Hepatocyte (in vitro differentiated cells): ENCODE results near the gene STAC3. TPM values are rescaled to one million over a fixed set of nuclear protein-coding genes. Genes with fewer than 3 reads are reported as not detected.

Source experiments
- DNase-seq: peaks from one replicate; pipeline ENCODE4 v3.0.0-alpha.2; 2016; ENCODE audit warnings: low spot score
- H2AFZ ChIP-seq: fragments of 200-600 bp; sonication (generic); 2 replicates; pipeline ENCODE4 v1.6.0; 2016; ENCODE audit warnings: antibody characterized with exemption, mild to moderate bottlenecking
- H3K27ac ChIP-seq: fragments of 200-600 bp; sonication (generic); 2 replicates; pipeline ENCODE4 v1.5.1; 2016; ENCODE audit warnings: mild to moderate bottlenecking
- H3K27me3 ChIP-seq: fragments of 200-600 bp; sonication (generic); 2 replicates; pipeline ENCODE4 v1.6.1; 2016
- H3K36me3 ChIP-seq: fragments of 200-600 bp; sonication (generic); replicated peaks from 2 replicates; pipeline ENCODE4 v1.5.1; 2016; ENCODE audit warnings: low read depth; ENCODE audit not compliant: insufficient read depth
- H3K4me1 ChIP-seq: fragments of 200-600 bp; sonication (generic); 2 replicates; pipeline ENCODE4 v1.5.1; 2016; ENCODE audit warnings: mild to moderate bottlenecking, moderate library complexity; ENCODE audit not compliant: insufficient read depth
- H3K4me2 ChIP-seq: fragments of 200-600 bp; sonication (generic); 2 replicates; pipeline ENCODE4 v1.6.0; 2016
- H3K4me3 ChIP-seq: fragments of 200-600 bp; sonication (generic); 2 replicates; pipeline ENCODE4 v1.5.1; 2016; ENCODE audit warnings: mild to moderate bottlenecking
- H3K79me2 ChIP-seq: fragments of 200-600 bp; sonication (generic); 2 replicates; pipeline ENCODE4 v1.6.0; 2017; ENCODE audit warnings: mild to moderate bottlenecking
- H3K9me2 ChIP-seq: fragments of 200-600 bp; sonication (generic); replicated peaks from 2 replicates; pipeline ENCODE4 v1.6.0; 2017; ENCODE audit warnings: mild to moderate bottlenecking; ENCODE audit not compliant: insufficient read depth
- H3K9me3 ChIP-seq: fragments of 200-600 bp; sonication (generic); 2 replicates; pipeline ENCODE4 v1.5.1; 2016; ENCODE audit warnings: low read depth, mild to moderate bottlenecking
- H4K20me1 ChIP-seq: fragments of 200-600 bp; sonication (generic); 2 replicates; pipeline ENCODE4 v1.6.0; 2016; ENCODE audit warnings: mild to moderate bottlenecking; ENCODE audit not compliant: insufficient read depth, poor library complexity, severe bottlenecking
- EZH2 ChIP-seq: fragments of 200-600 bp; sonication (generic); IDR thresholded peaks from 2 replicates; pipeline ENCODE4 v1.6.1; 2016; ENCODE audit warnings: antibody characterized with exemption, mild to moderate bottlenecking, borderline replicate concordance
- EZH2phosphoT487 ChIP-seq: fragments of 200-600 bp; sonication (generic); IDR thresholded peaks from one replicate; pipeline ENCODE4 v1.6.1; 2018; ENCODE audit warnings: antibody characterized with exemption, mild to moderate bottlenecking, low read depth, moderate library complexity; ENCODE audit not compliant: unreplicated experiment, severe bottlenecking
- WGBS: methylation state at CpG from one replicate; pipeline ENCODE4 v1.1.6; 2016; ENCODE audit warnings: low lambda C conversion rate; ENCODE audit errors: missing lambda C conversion rate; 5-methylcytosine and 5-hydroxymethylcytosine counted together
- polyA plus RNA-seq: library from polyadenylated mRNA; unstranded; fragments of >200 nt; fragmentation: Nextera tagmentation; extraction: Ambion mirVana; gene quantifications from 2 replicates; pipeline ENCODE4 v1.2.1, GENCODE V29; 2016
- total RNA-seq: library from RNA; depleted of rRNA; stranded (reverse); fragments of >200 nt; gene quantifications from 2 replicates; pipeline ENCODE4 v1.2.3, GENCODE V29; 2014
- TF ChIP-seq, protein P1 (sequence below): fragments of 200-600 bp; sonication (generic); IDR thresholded peaks from 2 replicates; pipeline ENCODE4 v1.5.1; 2016; ENCODE audit warnings: antibody characterized with exemption, mild to moderate bottlenecking; ENCODE audit not compliant: poor library complexity

Gene STAC3
- total and polyA plus RNA-seq, 2 experiments from 2014 or later = 0.23 to 0.83 TPM

DNA sequence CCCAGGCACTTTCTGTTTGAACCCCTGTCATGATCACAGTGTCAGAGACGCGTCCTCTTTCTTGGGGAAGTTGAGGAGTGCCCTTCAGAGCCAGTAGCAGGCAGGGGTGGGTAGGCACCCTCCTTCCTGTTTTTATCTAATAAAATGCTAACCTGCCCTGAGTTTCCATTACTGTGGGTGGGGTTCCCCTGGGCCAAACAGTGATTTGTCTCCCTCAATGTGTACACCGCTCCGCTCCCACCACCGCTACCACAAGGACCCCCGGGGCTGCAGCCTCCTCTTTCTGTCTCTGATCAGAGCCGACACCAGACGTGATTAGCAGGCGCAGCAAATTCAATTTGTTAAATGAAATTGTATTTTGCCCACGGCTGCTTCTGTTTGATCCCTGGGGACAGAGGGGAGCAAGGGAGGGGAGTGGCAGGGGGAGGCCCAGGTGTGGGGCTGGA lies 16.4 kb downstream of the STAC3 start:
- Histone ChIP-seq H3K27me3 (peaks cover 42% of the 10 kb centered on the region), H3K36me3 (no peaks in the 10 kb centered on the region), H3K9me2 (no peaks in the 10 kb centered on the region), H3K9me3 (no peaks in the 10 kb centered on the region), H3K27ac (no peak overlapping the region), H3K4me1 (peaks cover 29% of the 10 kb centered on the region), H4K20me1 (peaks cover 5% of the 10 kb centered on the region), H3K4me3 (no peak overlapping the region), H3K79me2 (peaks cover 17% of the 10 kb centered on the region), H3K4me2 (no peak overlapping the region), H2AFZ (no peak overlapping the region)
- TF ChIP-seq, protein P1, sequence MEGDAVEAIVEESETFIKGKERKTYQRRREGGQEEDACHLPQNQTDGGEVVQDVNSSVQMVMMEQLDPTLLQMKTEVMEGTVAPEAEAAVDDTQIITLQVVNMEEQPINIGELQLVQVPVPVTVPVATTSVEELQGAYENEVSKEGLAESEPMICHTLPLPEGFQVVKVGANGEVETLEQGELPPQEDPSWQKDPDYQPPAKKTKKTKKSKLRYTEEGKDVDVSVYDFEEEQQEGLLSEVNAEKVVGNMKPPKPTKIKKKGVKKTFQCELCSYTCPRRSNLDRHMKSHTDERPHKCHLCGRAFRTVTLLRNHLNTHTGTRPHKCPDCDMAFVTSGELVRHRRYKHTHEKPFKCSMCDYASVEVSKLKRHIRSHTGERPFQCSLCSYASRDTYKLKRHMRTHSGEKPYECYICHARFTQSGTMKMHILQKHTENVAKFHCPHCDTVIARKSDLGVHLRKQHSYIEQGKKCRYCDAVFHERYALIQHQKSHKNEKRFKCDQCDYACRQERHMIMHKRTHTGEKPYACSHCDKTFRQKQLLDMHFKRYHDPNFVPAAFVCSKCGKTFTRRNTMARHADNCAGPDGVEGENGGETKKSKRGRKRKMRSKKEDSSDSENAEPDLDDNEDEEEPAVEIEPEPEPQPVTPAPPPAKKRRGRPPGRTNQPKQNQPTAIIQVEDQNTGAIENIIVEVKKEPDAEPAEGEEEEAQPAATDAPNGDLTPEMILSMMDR = no peak
- TF ChIP-seq EZH2phosphoT487 (no peak), EZH2 (no peak)
- no peak for DNase-seq
- 93% methylated on average over 10 of the region's 10 CpGs for WGBS

DNA sequence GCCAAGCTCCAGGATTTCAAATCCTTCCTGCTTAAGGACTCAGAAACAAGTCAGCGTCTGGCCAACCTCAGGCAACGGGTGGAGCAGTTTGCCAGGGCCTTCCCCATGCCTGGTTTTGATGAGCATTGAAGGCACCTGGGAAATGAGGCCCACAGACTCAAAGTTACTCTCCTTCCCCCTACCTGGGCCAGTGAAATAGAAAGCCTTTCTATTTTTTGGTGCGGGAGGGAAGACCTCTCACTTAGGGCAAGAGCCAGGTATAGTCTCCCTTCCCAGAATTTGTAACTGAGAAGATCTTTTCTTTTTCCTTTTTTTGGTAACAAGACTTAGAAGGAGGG lies 16.8 kb downstream of the STAC3 start:
- Histone ChIP-seq H2AFZ (no peak overlapping the region), H3K79me2 (peaks cover 17% of the 10 kb centered on the region), H3K4me1 (peaks cover 26% of the 10 kb centered on the region), H3K9me3 (no peaks in the 10 kb centered on the region), H3K27me3 (peaks cover 39% of the 10 kb centered on the region), H3K36me3 (no peaks in the 10 kb centered on the region), H3K9me2 (no peaks in the 10 kb centered on the region), H4K20me1 (peaks cover 5% of the 10 kb centered on the region), H3K27ac (no peak overlapping the region), H3K4me3 (no peak overlapping the region), H3K4me2 (no peak overlapping the region)
- DNase-seq = no peak
- TF ChIP-seq, protein P1 = no peak
- TF ChIP-seq EZH2 (no peak), EZH2phosphoT487 (no peak)
- 91% methylated on average over 3 of the region's 3 CpGs for WGBS

DNA sequence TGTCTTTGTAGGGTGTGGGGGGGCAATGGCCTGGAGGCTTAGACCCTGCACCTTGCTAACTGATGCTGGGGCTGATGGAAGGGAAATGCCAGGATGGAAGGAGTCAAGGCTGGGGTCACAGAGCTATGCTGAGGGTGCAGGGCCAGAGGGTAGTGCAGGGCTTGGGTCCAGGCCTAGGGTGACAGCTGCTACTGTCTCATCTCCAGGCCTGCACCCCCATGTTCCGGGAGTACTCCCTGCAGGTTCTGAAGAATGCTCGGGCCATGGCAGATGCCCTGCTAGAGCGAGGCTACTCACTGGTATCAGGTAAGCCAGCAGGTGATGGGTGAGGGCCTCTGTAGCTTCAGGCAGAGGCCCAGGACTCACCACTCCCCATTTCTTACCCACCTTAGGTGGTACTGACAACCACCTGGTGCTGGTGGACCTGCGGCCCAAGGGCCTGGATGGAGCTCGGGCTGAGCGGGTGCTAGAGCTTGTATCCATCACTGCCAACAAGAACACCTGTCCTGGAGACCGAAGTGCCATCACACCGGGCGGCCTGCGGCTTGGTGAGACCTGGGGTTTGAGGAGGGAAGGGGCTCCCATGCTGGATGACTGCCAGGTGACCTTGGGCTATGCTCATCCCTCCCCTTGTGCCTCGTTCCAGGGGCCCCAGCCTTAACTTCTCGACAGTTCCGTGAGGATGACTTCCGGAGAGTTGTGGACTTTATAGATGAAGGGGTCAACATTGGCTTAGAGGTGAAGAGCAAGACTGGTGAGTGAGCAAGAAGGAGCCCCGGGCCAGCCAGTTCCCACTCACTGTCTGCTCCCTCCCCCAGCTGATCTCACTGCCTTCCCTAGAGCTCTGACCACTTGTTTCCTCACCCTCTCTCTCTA lies 17.4 kb downstream of the STAC3 start:
- peaks cover 35% of the 10 kb centered on the region for H3K27me3 ChIP-seq
- peaks cover 17% of the 10 kb centered on the region for H3K79me2 ChIP-seq
- no peaks in the 10 kb centered on the region for H3K9me3 ChIP-seq
- H3K36me3 ChIP-seq = no peaks in the 10 kb centered on the region
- WGBS = 92% methylated on average over 15 of the region's 15 CpGs
- TF ChIP-seq EZH2 (no peak), EZH2phosphoT487 (no peak)
- TF ChIP-seq, protein P1 = no peak
- H3K4me1 ChIP-seq = peaks cover 21% of the 10 kb centered on the region
- H3K4me2 ChIP-seq = no peak overlapping the region
- H2AFZ ChIP-seq = no peak overlapping the region
- no peaks in the 10 kb centered on the region for H3K9me2 ChIP-seq
- no peak for DNase-seq
- H3K4me3 ChIP-seq = no peak overlapping the region
- peaks cover 5% of the 10 kb centered on the region for H4K20me1 ChIP-seq
- H3K27ac ChIP-seq = no peak overlapping the region
